Liver (tissue), 9 donors: ENCODE results near the gene TGM2. TPM values are rescaled to one million over a fixed set of nuclear protein-coding genes. Genes with fewer than 3 reads are reported as not detected.

Experiments
- DNase-seq: peaks from one replicate; pipeline ENCODE4 v3.0.0-alpha.2; 2017; ENCODE audit warnings: low spot score
- H3K27ac ChIP-seq, 2 donors: one replicate each; pipeline ENCODE4 v1.7.0; 2013; ENCODE audit warnings: inconsistent platforms in 2 of 2, low read length in 2 of 2, control low read depth in 1 of 2, low read depth in 1 of 2, mild to moderate bottlenecking in 1 of 2
- H3K27me3 ChIP-seq, 4 donors: one replicate each; pipeline versions ENCODE4 v1.6.1 to v1.7.0; 2013; ENCODE audit warnings: low read length in 3 of 4, inconsistent platforms in 1 of 4, mild to moderate bottlenecking in 1 of 4, moderate library complexity in 1 of 4; ENCODE audit not compliant: control insufficient read depth in 4 of 4, insufficient read depth in 4 of 4
- H3K36me3 ChIP-seq, 4 donors: one replicate each; pipeline versions ENCODE4 v1.6.1 to v1.7.0; 2013; ENCODE audit warnings: low read length in 3 of 4, mild to moderate bottlenecking in 3 of 4, low read depth in 1 of 4, moderate library complexity in 1 of 4; ENCODE audit not compliant: control insufficient read depth in 4 of 4, insufficient read depth in 3 of 4
- H3K4me1 ChIP-seq, 4 donors: one replicate each; pipeline versions ENCODE4 v1.6.1 to v1.7.0; 2013; ENCODE audit warnings: low read length in 3 of 4, mild to moderate bottlenecking in 3 of 4, moderate library complexity in 1 of 4; ENCODE audit not compliant: control insufficient read depth in 4 of 4, insufficient read depth in 4 of 4
- H3K4me3 ChIP-seq, 3 donors: one replicate each; pipeline versions ENCODE4 v1.6.1 to v1.7.0; 2013; ENCODE audit warnings: low read length in 3 of 3, control low read depth in 1 of 3, low read depth in 1 of 3, mild to moderate bottlenecking in 1 of 3
- H3K9ac ChIP-seq, 2 donors: one replicate each; pipeline ENCODE4 v1.7.0; 2013; ENCODE audit warnings: low read length in 2 of 2, mild to moderate bottlenecking in 2 of 2, moderate library complexity in 2 of 2, control low read depth in 1 of 2, low read depth in 1 of 2
- H3K9me3 ChIP-seq, 4 donors: one replicate each; pipeline versions ENCODE4 v1.6.1 to v1.7.0; 2013; ENCODE audit warnings: low read length in 3 of 4; ENCODE audit not compliant: control insufficient read depth in 4 of 4
- ATF3 ChIP-seq: IDR thresholded peaks from 2 replicates; pipeline ENCODE4 v1.6.1; 2016; ENCODE audit warnings: antibody characterized with exemption
- CTCF ChIP-seq: fragments of 150-350 bp; IDR thresholded peaks from 2 replicates; pipeline ENCODE4 v1.5.1; 2017; ENCODE audit warnings: improper control_type of control experiment, low read depth, low read length; ENCODE audit not compliant: missing input control
- EGR1 ChIP-seq, 2 donors: IDR thresholded peaks; 2 replicates each; pipeline ENCODE4 v1.6.1; 2016 to 2018; ENCODE audit warnings: antibody characterized with exemption in 2 of 2, low read depth in 2 of 2
- FOXA2 ChIP-seq: IDR thresholded peaks from 2 replicates; pipeline ENCODE4 v1.6.1; 2016; ENCODE audit warnings: antibody characterized with exemption
- GABPA ChIP-seq, 2 donors: IDR thresholded peaks in 1 of 2; conservative IDR thresholded peaks in 1 of 2; 2 replicates each; pipeline ENCODE4 v1.6.1; 2016; ENCODE audit warnings: antibody characterized with exemption in 2 of 2, mild to moderate bottlenecking in 1 of 2, moderate library complexity in 1 of 2
- HNF4A ChIP-seq, 2 donors: conservative IDR thresholded peaks; 2 replicates each; pipeline ENCODE4 v1.6.1; 2016; ENCODE audit warnings: antibody characterized with exemption in 2 of 2, mild to moderate bottlenecking in 2 of 2
- HNF4G ChIP-seq: IDR thresholded peaks from 2 replicates; pipeline ENCODE4 v1.6.1; 2016; ENCODE audit warnings: antibody characterized with exemption
- JUND ChIP-seq, 2 donors: IDR thresholded peaks; 2 replicates each; pipeline ENCODE4 v1.6.1; 2016; ENCODE audit warnings: antibody characterized with exemption in 2 of 2
- MAX ChIP-seq: IDR thresholded peaks from 2 replicates; pipeline ENCODE4 v1.6.1; 2016; ENCODE audit warnings: antibody characterized with exemption
- NR2F2 ChIP-seq: IDR thresholded peaks from 2 replicates; pipeline ENCODE4 v1.6.1; 2016; ENCODE audit warnings: antibody characterized with exemption
- RAD21 ChIP-seq, 2 donors: IDR thresholded peaks; 2 replicates each; pipeline ENCODE4 v1.6.1; 2016; ENCODE audit warnings: antibody characterized with exemption in 2 of 2, mild to moderate bottlenecking in 2 of 2
- RXRA ChIP-seq, 2 donors: IDR thresholded peaks; 2 replicates each; pipeline ENCODE4 v1.6.1; 2017 to 2018; ENCODE audit warnings: antibody characterized with exemption in 2 of 2, mild to moderate bottlenecking in 1 of 2
- TAF1 ChIP-seq: conservative IDR thresholded peaks from 2 replicates; pipeline ENCODE4 v1.6.1; 2016; ENCODE audit warnings: antibody characterized with exemption, mild to moderate bottlenecking
- YY1 ChIP-seq: IDR thresholded peaks from 2 replicates; pipeline ENCODE4 v1.6.1; 2016; ENCODE audit warnings: antibody characterized with exemption, mild to moderate bottlenecking
- ZBTB33 ChIP-seq: IDR thresholded peaks from 2 replicates; pipeline ENCODE4 v1.6.1; 2016; ENCODE audit warnings: antibody characterized with exemption
- whole genome bisulfite sequencing: extraction: QIAGEN DNeasy Blood & Tissue Kit; methylation state at CpG from one replicate; pipeline ENCODE4 v1.1.7; 2013; 5-methylcytosine and 5-hydroxymethylcytosine counted together
- polyA plus RNA-seq, 2 donors: library from polyadenylated mRNA; stranded (reverse) in 1 of 2; unstranded in 1 of 2; fragments of 200-250 nt in 1 of 2; fragments of >200 nt in 1 of 2; fragmentation: Nextera tagmentation in 1 of 2; extraction: Ambion mirVana in 1 of 2; gene quantifications; one replicate each; pipeline versions ENCODE4 v1.2.1 to v1.2.3, GENCODE V29; 2013 to 2015
- total RNA-seq, 2 donors: library from RNA; depleted of rRNA; stranded (reverse); fragments of >200 nt; gene quantifications; one replicate each; pipeline ENCODE4 v1.2.3, GENCODE V29; 2014
- donor health status: healthy.
- donor health status: healthy.
- donor health status: healthy.
- donor health status: healthy.
- donor health status: healthy.

The TGM2 gene
- total and polyA plus RNA-seq, 4 donors = 106 to 375 (median 190) TPM

- Histone ChIP-seq H3K4me3 (no peak overlapping the region), H3K27ac (no peak overlapping the region), H3K9me3 (no peaks in the 10 kb centered on the region), H3K27me3 (no peaks in the 10 kb centered on the region), H3K4me1 (peaks cover 5 to 39% (median 25%) of the 10 kb centered on the region in 4 donors), H3K36me3 (no peaks in the 10 kb centered on the region), H3K9ac (no peak overlapping the region)
- no peak for DNase-seq
- WGBS = 91% methylated on average over 8 of the region's 8 CpGs
- TF ChIP-seq MAX (no peak), YY1 (no peak), HNF4A (conservative IDR thresholded peaks at IDR 0.05) (no peak), EGR1 (IDR thresholded peaks at IDR 0.05; ENCODE audit: low read depth in 2 of 2) (no peak), GABPA (IDR thresholded peaks at IDR 0.05 in 1 of 2, conservative IDR thresholded peaks at IDR 0.05 in 1 of 2) (no peak), FOXA2 (no peak), HNF4G (no peak), RXRA (IDR thresholded peaks at IDR 0.05) (no peak), RAD21 (IDR thresholded peaks at IDR 0.05) (no peak), CTCF (no peak), NR2F2 (no peak), ATF3 (no peak), TAF1 (no peak), JUND (IDR thresholded peaks at IDR 0.05) (no peak)
Observed at GRCh38 chr20:38170219-38170825, 5.3 kb upstream of the TGM2 start.

- no peak for DNase-seq
- H3K9me3 ChIP-seq = no peaks in the 10 kb centered on the region
- TF ChIP-seq MAX (no peak), RAD21 (IDR thresholded peaks at IDR 0.05) (no peak), CTCF (no peak), RXRA (IDR thresholded peaks at IDR 0.05) (no peak), ZBTB33 (no peak), HNF4G (no peak)
- peaks cover 5 to 39% (median 25%) of the 10 kb centered on the region in 4 donors for H3K4me1 ChIP-seq
- no peaks in the 10 kb centered on the region for H3K36me3 ChIP-seq
- no peak overlapping the region for H3K4me3 ChIP-seq
- WGBS = 86% methylated on average over 6 of the region's 6 CpGs
- no peak overlapping the region for H3K9ac ChIP-seq
- H3K27me3 ChIP-seq = no peaks in the 10 kb centered on the region
- H3K27ac ChIP-seq = no peak overlapping the region
Observed at GRCh38 chr20:38169636-38170193, 4.6 kb upstream of the TGM2 start.
